Mucosa of gallbladder (tissue), 1 donor: Measurements from ENCODE around the gene ZBTB25. TPM values are rescaled to one million over a fixed set of nuclear protein-coding genes. Genes with fewer than 3 reads are reported as not detected.

Experiments used
- total RNA-seq: library from RNA; stranded (reverse); gene quantifications from one replicate; pipeline ENCODE4 v1.2.1, GENCODE V29; 2021
- donor health status: DM: no; HTN: no; CAD: no.

ZBTB25 gene
- total RNA-seq, 1 donor from 2014 or later, result 13.6 TPM

Other genes starting within 250 kb of the ZBTB25 start
- 0.26 TPM for gene ESR2, start 209.5 kb downstream of the ZBTB25 start, total RNA-seq
- gene MTHFD1, start 115.5 kb downstream of the ZBTB25 start, total RNA-seq, result 40.7 TPM
- gene AKAP5, start 38.3 kb downstream of the ZBTB25 start, total RNA-seq, result 1.5 TPM
- 38.5 TPM for gene ZBTB1, start 932 bp upstream of the ZBTB25 start, total RNA-seq
- gene HSPA2, start 36.9 kb upstream of the ZBTB25 start, total RNA-seq, result 16.2 TPM
- gene PPP1R36, start 46.1 kb upstream of the ZBTB25 start, total RNA-seq, result 3.2 TPM
- 101 TPM for gene PLEKHG3, start 200.6 kb upstream of the ZBTB25 start, total RNA-seq